ENCODE data around the gene LCLAT1.

DNA sequence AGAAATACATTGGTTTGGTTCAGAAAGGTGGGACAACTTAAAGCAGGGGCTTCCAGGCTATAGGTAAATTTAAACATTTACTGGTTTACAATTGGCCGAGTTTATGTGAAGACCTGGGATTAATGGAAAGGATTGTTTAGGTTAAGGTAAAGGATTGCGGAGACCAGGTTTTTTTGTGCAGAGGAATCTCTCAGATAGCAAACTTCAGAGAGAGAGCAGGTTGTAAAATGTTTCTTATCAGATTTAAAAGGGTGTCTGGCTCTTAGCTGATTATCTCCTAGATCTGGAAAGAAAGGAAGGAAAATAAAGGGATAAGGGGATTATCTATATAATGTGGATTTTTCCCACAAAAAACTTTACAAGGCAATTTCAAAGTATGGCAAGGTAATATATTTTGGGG lies 101.3 kb downstream of the LCLAT1 start:
- TF ChIP-seq, protein P1, sequence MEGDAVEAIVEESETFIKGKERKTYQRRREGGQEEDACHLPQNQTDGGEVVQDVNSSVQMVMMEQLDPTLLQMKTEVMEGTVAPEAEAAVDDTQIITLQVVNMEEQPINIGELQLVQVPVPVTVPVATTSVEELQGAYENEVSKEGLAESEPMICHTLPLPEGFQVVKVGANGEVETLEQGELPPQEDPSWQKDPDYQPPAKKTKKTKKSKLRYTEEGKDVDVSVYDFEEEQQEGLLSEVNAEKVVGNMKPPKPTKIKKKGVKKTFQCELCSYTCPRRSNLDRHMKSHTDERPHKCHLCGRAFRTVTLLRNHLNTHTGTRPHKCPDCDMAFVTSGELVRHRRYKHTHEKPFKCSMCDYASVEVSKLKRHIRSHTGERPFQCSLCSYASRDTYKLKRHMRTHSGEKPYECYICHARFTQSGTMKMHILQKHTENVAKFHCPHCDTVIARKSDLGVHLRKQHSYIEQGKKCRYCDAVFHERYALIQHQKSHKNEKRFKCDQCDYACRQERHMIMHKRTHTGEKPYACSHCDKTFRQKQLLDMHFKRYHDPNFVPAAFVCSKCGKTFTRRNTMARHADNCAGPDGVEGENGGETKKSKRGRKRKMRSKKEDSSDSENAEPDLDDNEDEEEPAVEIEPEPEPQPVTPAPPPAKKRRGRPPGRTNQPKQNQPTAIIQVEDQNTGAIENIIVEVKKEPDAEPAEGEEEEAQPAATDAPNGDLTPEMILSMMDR (conservative IDR thresholded peaks at IDR 0.05; ENCODE audit: low read length) = no peak
- TF ChIP-seq EZH2phosphoT487 (IDR thresholded peaks at IDR 0.05; ENCODE audit: borderline replicate concordance, low read depth, low read length) = no peak

Measured in OCI-LY7 (cell line).